HepG2 (cell line): ENCODE data around the gene ZBTB46.
"Not testable (repeated sequence)": the region's sequence is repeated elsewhere in the genome, so short reads cannot be mapped to it uniquely, and the experiment has no call there.

Source experiments
- CEBPB ChIP-seq: IDR thresholded peaks from 2 replicates; pipeline ENCODE4 v1.6.1; 2011; ENCODE audit warnings: low read depth, low read length, improper control_type of control experiment, borderline replicate concordance
- FOSL2 ChIP-seq: sonication (generic); formaldehyde crosslinking; IDR thresholded peaks from 2 replicates; pipeline ENCODE4 v1.4.0; 2020; ENCODE audit warnings: missing genetic modification reagents
- HES4 ChIP-seq: sonication (generic); formaldehyde crosslinking; IDR thresholded peaks from 2 replicates; pipeline ENCODE4 v1.9.0; 2021; ENCODE audit warnings: mild to moderate bottlenecking, missing genetic modification reagents, borderline replicate concordance
- IRF2 ChIP-seq: IDR thresholded peaks from 2 replicates; pipeline ENCODE4 v1.6.1; 2018; ENCODE audit warnings: missing genetic modification reagents, missing compliant biosample characterization
- KLF13 ChIP-seq: sonication (generic); formaldehyde crosslinking; IDR thresholded peaks from 2 replicates; pipeline ENCODE4 v1.4.0; 2020; ENCODE audit warnings: mild to moderate bottlenecking, missing genetic modification reagents
- MXI1 ChIP-seq: IDR thresholded peaks from 3 replicates; pipeline ENCODE4 v1.6.1; 2012; ENCODE audit warnings: low read depth, low read length, inconsistent platforms, borderline replicate concordance
- POLR2A ChIP-seq, 2 experiments: IDR thresholded peaks; 2 replicates each; pipeline ENCODE4 v1.6.1; 2011; ENCODE audit warnings: low read depth in 2 of 2, low read length in 2 of 2, mild to moderate bottlenecking in 1 of 2, moderate library complexity in 1 of 2; ENCODE audit not compliant: insufficient read depth in 1 of 2
- RFX5 ChIP-seq: IDR thresholded peaks from 2 replicates; pipeline ENCODE4 v1.6.1; 2011; ENCODE audit warnings: low read depth, low read length, improper control_type of control experiment
- SUZ12 ChIP-seq: fragments of 150-350 bp; IDR thresholded peaks from 2 replicates; pipeline ENCODE4 v1.6.1; 2014; ENCODE audit warnings: low read depth, low read length
- TAF1 ChIP-seq: sonication (generic); formaldehyde crosslinking; IDR thresholded peaks from 2 replicates; pipeline ENCODE4 v1.4.0; 2020; ENCODE audit warnings: missing genetic modification reagents
- TF ChIP-seq, protein P1 (sequence below): sonication (generic); formaldehyde crosslinking; IDR thresholded peaks from 2 replicates; pipeline ENCODE4 v1.4.0; 2020; ENCODE audit warnings: missing genetic modification reagents
- TF ChIP-seq, protein P2 (sequence below): sonication (generic); formaldehyde crosslinking; IDR thresholded peaks from 2 replicates; pipeline ENCODE4 v1.4.0; 2020; ENCODE audit warnings: missing genetic modification reagents, borderline replicate concordance
- TF ChIP-seq, protein P3 (sequence below): sonication (generic); formaldehyde crosslinking; IDR thresholded peaks from 2 replicates; pipeline ENCODE4 v1.5.0; 2020; ENCODE audit warnings: mild to moderate bottlenecking, missing genetic modification reagents, moderate library complexity
- TF ChIP-seq, protein P4 (sequence below): sonication (generic); formaldehyde crosslinking; IDR thresholded peaks from 2 replicates; pipeline ENCODE4 v1.4.0; 2020; ENCODE audit warnings: mild to moderate bottlenecking, missing genetic modification reagents

DNA sequence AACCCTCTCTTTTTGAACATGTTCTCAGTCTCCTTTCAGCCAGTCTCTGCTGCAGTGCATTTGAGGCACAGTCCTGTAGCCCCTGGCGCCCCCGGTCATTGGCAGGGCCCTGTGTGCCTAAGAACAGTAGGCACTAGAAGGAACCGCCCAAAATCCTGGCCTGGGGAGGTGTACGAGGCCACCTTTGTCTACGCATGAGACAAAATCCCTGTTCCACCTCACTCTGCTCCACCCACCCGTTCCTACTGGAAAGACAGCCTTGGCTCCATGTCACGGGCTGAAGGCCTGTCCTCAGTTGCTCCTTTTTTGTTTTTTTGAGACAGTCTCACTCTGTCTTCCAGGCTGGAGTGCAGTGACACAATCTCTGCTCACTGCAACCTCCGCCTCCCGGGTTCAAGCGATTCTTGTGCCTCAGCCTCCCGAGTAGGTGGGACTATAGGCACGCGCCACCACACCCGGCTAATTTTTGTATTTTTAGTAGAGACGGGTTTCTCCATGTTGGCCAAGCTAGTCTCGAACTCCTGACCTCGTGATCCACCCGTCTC lies 100.8 kb downstream of the ZBTB46 start:
- TF ChIP-seq, protein P1, sequence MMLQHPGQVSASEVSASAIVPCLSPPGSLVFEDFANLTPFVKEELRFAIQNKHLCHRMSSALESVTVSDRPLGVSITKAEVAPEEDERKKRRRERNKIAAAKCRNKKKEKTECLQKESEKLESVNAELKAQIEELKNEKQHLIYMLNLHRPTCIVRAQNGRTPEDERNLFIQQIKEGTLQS = not testable (repeated sequence)
- TF ChIP-seq, protein P2, sequence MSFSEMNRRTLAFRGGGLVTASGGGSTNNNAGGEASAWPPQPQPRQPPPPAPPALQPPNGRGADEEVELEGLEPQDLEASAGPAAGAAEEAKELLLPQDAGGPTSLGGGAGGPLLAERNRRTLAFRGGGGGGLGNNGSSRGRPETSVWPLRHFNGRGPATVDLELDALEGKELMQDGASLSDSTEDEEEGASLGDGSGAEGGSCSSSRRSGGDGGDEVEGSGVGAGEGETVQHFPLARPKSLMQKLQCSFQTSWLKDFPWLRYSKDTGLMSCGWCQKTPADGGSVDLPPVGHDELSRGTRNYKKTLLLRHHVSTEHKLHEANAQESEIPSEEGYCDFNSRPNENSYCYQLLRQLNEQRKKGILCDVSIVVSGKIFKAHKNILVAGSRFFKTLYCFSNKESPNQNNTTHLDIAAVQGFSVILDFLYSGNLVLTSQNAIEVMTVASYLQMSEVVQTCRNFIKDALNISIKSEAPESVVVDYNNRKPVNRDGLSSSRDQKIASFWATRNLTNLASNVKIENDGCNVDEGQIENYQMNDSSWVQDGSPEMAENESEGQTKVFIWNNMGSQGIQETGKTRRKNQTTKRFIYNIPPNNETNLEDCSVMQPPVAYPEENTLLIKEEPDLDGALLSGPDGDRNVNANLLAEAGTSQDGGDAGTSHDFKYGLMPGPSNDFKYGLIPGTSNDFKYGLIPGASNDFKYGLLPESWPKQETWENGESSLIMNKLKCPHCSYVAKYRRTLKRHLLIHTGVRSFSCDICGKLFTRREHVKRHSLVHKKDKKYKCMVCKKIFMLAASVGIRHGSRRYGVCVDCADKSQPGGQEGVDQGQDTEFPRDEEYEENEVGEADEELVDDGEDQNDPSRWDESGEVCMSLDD (CRISPR knock-in tag) = not testable (repeated sequence)
- not testable (repeated sequence) for TF ChIP-seq SUZ12; MXI1; TAF1; HES4 (CRISPR knock-in tag); IRF2 (CRISPR knock-in tag); CEBPB; KLF13; RFX5; POLR2A (IDR thresholded peaks at IDR 0.05; ENCODE audit: insufficient read depth in 1 of 2, low read depth in 2 of 2, low read length in 2 of 2); FOSL2 (CRISPR knock-in tag)
- TF ChIP-seq, protein P3, sequence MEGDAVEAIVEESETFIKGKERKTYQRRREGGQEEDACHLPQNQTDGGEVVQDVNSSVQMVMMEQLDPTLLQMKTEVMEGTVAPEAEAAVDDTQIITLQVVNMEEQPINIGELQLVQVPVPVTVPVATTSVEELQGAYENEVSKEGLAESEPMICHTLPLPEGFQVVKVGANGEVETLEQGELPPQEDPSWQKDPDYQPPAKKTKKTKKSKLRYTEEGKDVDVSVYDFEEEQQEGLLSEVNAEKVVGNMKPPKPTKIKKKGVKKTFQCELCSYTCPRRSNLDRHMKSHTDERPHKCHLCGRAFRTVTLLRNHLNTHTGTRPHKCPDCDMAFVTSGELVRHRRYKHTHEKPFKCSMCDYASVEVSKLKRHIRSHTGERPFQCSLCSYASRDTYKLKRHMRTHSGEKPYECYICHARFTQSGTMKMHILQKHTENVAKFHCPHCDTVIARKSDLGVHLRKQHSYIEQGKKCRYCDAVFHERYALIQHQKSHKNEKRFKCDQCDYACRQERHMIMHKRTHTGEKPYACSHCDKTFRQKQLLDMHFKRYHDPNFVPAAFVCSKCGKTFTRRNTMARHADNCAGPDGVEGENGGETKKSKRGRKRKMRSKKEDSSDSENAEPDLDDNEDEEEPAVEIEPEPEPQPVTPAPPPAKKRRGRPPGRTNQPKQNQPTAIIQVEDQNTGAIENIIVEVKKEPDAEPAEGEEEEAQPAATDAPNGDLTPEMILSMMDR (CRISPR knock-in tag) = not testable (repeated sequence)
- TF ChIP-seq, protein P4, sequence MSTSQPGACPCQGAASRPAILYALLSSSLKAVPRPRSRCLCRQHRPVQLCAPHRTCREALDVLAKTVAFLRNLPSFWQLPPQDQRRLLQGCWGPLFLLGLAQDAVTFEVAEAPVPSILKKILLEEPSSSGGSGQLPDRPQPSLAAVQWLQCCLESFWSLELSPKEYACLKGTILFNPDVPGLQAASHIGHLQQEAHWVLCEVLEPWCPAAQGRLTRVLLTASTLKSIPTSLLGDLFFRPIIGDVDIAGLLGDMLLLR = not testable (repeated sequence)
